ENCODE results near the gene CRLF2.

DNA sequence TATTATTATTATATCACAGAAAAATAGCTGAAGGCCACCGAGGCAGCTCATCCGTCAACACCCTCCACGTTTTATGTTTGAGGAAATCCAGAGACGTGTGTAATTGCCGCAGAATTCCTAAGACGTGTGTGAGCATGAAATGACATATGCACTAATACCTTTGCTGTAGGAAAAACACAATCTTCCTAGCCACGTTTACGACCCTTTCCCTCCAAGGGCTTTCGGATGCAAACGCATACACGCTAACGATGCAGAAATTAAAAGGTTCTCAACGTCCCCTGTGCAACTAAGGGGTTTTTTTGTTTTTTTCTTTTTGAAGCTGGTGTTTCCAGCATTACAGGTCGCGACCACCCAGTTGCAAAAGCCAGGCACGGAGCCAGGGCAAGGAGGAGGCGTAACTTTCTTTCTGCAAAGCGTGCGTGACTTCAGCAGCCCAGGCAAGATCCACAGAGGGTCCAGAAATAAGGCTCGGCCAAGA, 33.8 kb downstream of the CRLF2 start:
- TF ChIP-seq, protein P1, sequence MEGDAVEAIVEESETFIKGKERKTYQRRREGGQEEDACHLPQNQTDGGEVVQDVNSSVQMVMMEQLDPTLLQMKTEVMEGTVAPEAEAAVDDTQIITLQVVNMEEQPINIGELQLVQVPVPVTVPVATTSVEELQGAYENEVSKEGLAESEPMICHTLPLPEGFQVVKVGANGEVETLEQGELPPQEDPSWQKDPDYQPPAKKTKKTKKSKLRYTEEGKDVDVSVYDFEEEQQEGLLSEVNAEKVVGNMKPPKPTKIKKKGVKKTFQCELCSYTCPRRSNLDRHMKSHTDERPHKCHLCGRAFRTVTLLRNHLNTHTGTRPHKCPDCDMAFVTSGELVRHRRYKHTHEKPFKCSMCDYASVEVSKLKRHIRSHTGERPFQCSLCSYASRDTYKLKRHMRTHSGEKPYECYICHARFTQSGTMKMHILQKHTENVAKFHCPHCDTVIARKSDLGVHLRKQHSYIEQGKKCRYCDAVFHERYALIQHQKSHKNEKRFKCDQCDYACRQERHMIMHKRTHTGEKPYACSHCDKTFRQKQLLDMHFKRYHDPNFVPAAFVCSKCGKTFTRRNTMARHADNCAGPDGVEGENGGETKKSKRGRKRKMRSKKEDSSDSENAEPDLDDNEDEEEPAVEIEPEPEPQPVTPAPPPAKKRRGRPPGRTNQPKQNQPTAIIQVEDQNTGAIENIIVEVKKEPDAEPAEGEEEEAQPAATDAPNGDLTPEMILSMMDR (IDR thresholded peaks at IDR 0.05; ENCODE audit: extremely low read depth in 1 of 2, insufficient read depth in 1 of 2, low read depth in 1 of 2, low read length in 2 of 2): no peak
- TF ChIP-seq FOS (IDR thresholded peaks at IDR 0.05; ENCODE audit: borderline replicate concordance, insufficient read depth, low read length): no peak
- no peak for TF ChIP-seq GATA2 (IDR thresholded peaks at IDR 0.05; ENCODE audit: insufficient read depth, insufficient read length, low read depth, low read length)
- TF ChIP-seq POLR2A (IDR thresholded peaks at IDR 0.05; ENCODE audit: low read depth, low read length): no peak
